ENCODE results near the gene ANKRD61. TPM values are rescaled to one million over a fixed set of nuclear protein-coding genes. Genes with fewer than 3 reads are reported as not detected.
"Not testable (repeated sequence)": the region's sequence is repeated elsewhere in the genome, so short reads cannot be mapped to it uniquely, and the experiment has no call there.

The ANKRD61 gene
- total RNA-seq, 4 donors from 2014 or later: not detected

GRCh38 chr7:6049780-6050179 lies 18.6 kb downstream of the ANKRD61 start:
- TF ChIP-seq CTCF (IDR thresholded peaks at IDR 0.05) (no peak), POLR2AphosphoS5 (IDR thresholded peaks at IDR 0.05) (no peak), EP300 (IDR thresholded peaks at IDR 0.05) (no peak), POLR2A (IDR thresholded peaks at IDR 0.05; ENCODE audit: low read depth) (no peak)
- H3K27ac ChIP-seq (replicated peaks in 1 of 4): no peak overlapping the region
- no peak for DNase-seq (ENCODE audit: extremely low spot score)
- intact Hi-C loops (cut with DNase I): no loop called here
- WGBS: 58% methylated on average over 4 of the region's 4 CpGs
- no peaks in the 10 kb centered on the region for H3K27me3 ChIP-seq
- H3K36me3 ChIP-seq: peaks cover 41 to 95% (median 80%) of the 10 kb centered on the region in 4 donors
- H3K4me3 ChIP-seq: no peak overlapping the region
- H3K9me3 ChIP-seq: no peaks in the 10 kb centered on the region
- H3K4me1 ChIP-seq: no peaks in the 10 kb centered on the region

GRCh38 chr7:6051185-6051584 lies 20.0 kb downstream of the ANKRD61 start:
- DNase-seq (ENCODE audit: extremely low spot score); intact Hi-C loops (cut with DNase I); H3K27me3 ChIP-seq; H3K9me3 ChIP-seq; H3K4me3 ChIP-seq; H3K27ac ChIP-seq (replicated peaks in 1 of 4); H3K4me1 ChIP-seq: not testable (repeated sequence)
- WGBS: 97% methylated on average over 9 of the region's 9 CpGs
- peaks cover 37 to 84% (median 67%) of the 10 kb centered on the region in 4 donors for H3K36me3 ChIP-seq

- Histone ChIP-seq H3K4me1 (peaks cover 16 to 38% (median 28%) of the 10 kb centered on the region in 4 donors), H3K9me3 (no peaks in the 10 kb centered on the region), H3K27me3 (no peaks in the 10 kb centered on the region), H3K4me3 (no peak overlapping the region), H3K27ac (replicated peaks in 1 of 4) (no peak overlapping the region), H3K36me3 (peaks cover 11 to 33% (median 19%) of the 10 kb centered on the region in 4 donors)
- no peak for DNase-seq (ENCODE audit: extremely low spot score)
- no peak for TF ChIP-seq POLR2A (IDR thresholded peaks at IDR 0.05; ENCODE audit: low read depth)
- no peak for TF ChIP-seq CTCF (IDR thresholded peaks at IDR 0.05)
- TF ChIP-seq POLR2AphosphoS5 (IDR thresholded peaks at IDR 0.05): no peak
- no peak for TF ChIP-seq EP300 (IDR thresholded peaks at IDR 0.05)
- WGBS: 60% methylated on average over 1 of the region's 1 CpG
- intact Hi-C loops (cut with DNase I): no loop called here
Measured at GRCh38 chr7:6056616-6057015, 25.4 kb downstream of the ANKRD61 start.

GRCh38 chr7:6057316-6058129 lies 26.3 kb downstream of the ANKRD61 start:
- peak overlapping the region in 3 of 4 donors; percentile 84 to 89 (median 89) for H3K27ac ChIP-seq (replicated peaks in 1 of 4)
- 75% methylated on average over 14 of the region's 14 CpGs for WGBS
- H3K27me3 ChIP-seq: no peaks in the 10 kb centered on the region
- peaks cover 16 to 38% (median 28%) of the 10 kb centered on the region in 4 donors for H3K4me1 ChIP-seq
- DNase-seq (ENCODE audit: extremely low spot score): no peak
- intact Hi-C loops (cut with DNase I): no loop called here
- no peaks in the 10 kb centered on the region for H3K9me3 ChIP-seq
- TF ChIP-seq POLR2A (IDR thresholded peaks at IDR 0.05; ENCODE audit: low read depth) (no peak), POLR2AphosphoS5 (IDR thresholded peaks at IDR 0.05) (no peak), EP300 (IDR thresholded peaks at IDR 0.05) (no peak), CTCF (IDR thresholded peaks at IDR 0.05) (no peak)
- peaks cover 11 to 26% (median 17%) of the 10 kb centered on the region in 4 donors for H3K36me3 ChIP-seq
- H3K4me3 ChIP-seq: peak overlapping the region; percentile 75 to 97 (median 86)

GRCh38 chr7:6059941-6060340 lies 28.8 kb downstream of the ANKRD61 start:
- H3K27me3 ChIP-seq; H3K27ac ChIP-seq (replicated peaks in 1 of 4); H3K9me3 ChIP-seq; DNase-seq (ENCODE audit: extremely low spot score); H3K36me3 ChIP-seq; H3K4me3 ChIP-seq; intact Hi-C loops (cut with DNase I): not testable (repeated sequence)
- WGBS: 93% methylated on average over 11 of the region's 11 CpGs
- H3K4me1 ChIP-seq: peaks cover 16 to 38% (median 28%) of the 10 kb centered on the region in 4 donors
